Measurements from ENCODE around the gene ASIC2.

GRCh38 chr17:33014751-33015150 is 278.3 kb downstream of the ASIC2 start:
- TF ChIP-seq EZH2phosphoT487 (conservative IDR thresholded peaks at IDR 0.05; ENCODE audit: low read length) (no peak), CTCF (IDR thresholded peaks at IDR 0.05; ENCODE audit: insufficient read depth, low read length, poor library complexity, severe bottlenecking) (no peak)

Measured in SU-DHL-6 (cell line).